Panc1 (cell line): ENCODE measurements around the gene PML. TPM values are rescaled to one million over a fixed set of nuclear protein-coding genes. Genes with fewer than 3 reads are reported as not detected.

Source experiments
- ATAC-seq: fragments of 200-7000 bp; cut with Tn5 transposase; 2 replicates; pipeline ENCODE4 v1.9.1; 2020; ENCODE audit warnings: mild to moderate bottlenecking, moderate library complexity
- BruUV-seq: library from RNA; stranded (reverse); fragments of 400-500 nt; replicated peaks from 2 replicates; lab custom pipeline; 2021; lab: Mats Ljungman, UMichigan
- CTCF ChIA-PET: fragments of 300-600 bp; sonication (Branson Sonifier 250); formaldehyde crosslinking; loops from one replicate; lab custom pipeline; 2022; ENCODE audit warnings: antibody characterized with exemption; lab: Charles Lee
- POLR2A ChIA-PET: fragments of 300-600 bp; sonication (Branson Sonifier 250); formaldehyde crosslinking; loops from one replicate; lab custom pipeline; 2022; ENCODE audit warnings: antibody characterized with exemption; lab: Charles Lee
- DNase-seq: peaks from one replicate; pipeline ENCODE4 v3.0.0-alpha.2; 2010; ENCODE audit warnings: low read depth, low spot score
- H3K27ac ChIP-seq: 2 replicates; pipeline ENCODE4 v1.5.1; 2011; ENCODE audit warnings: mild to moderate bottlenecking, low read length, inconsistent platforms
- H3K27me3 ChIP-seq: fragments of 200-500 bp; sonication (Bioruptor generic); 2 replicates; pipeline ENCODE4 v1.6.0; 2014; ENCODE audit warnings: low read length, inconsistent platforms; ENCODE audit not compliant: control insufficient read depth, insufficient read depth
- H3K36me3 ChIP-seq: fragments of 200-500 bp; sonication (Bioruptor generic); 2 replicates; pipeline ENCODE4 v1.5.1; 2014; ENCODE audit warnings: inconsistent platforms, mild to moderate bottlenecking, low read length, moderate library complexity; ENCODE audit not compliant: control insufficient read depth, insufficient read depth
- H3K4me1 ChIP-seq: 2 replicates; pipeline ENCODE4 v1.5.1; 2011; ENCODE audit warnings: inconsistent platforms, mild to moderate bottlenecking, low read length, moderate library complexity; ENCODE audit not compliant: control insufficient read depth, insufficient read depth
- H3K4me3 ChIP-seq, 2 experiments: 2 replicates each; pipeline ENCODE4 v1.5.1; 2011 to 2012; ENCODE audit warnings: low read depth in 2 of 2, low read length in 2 of 2, mild to moderate bottlenecking in 2 of 2, inconsistent platforms in 1 of 2, moderate library complexity in 1 of 2
- H3K9me3 ChIP-seq: fragments of 200-500 bp; sonication (Bioruptor generic); 2 replicates; pipeline ENCODE4 v1.5.1; 2014; ENCODE audit warnings: low read depth, mild to moderate bottlenecking, inconsistent platforms, low read length, moderate library complexity; ENCODE audit not compliant: control insufficient read depth, insufficient read depth
- POLR2AphosphoS5 ChIP-seq: IDR thresholded peaks from 2 replicates; pipeline ENCODE4 v1.6.1; 2012; ENCODE audit warnings: mild to moderate bottlenecking, low read depth, low read length, moderate library complexity
- SIN3A ChIP-seq: IDR thresholded peaks from 2 replicates; pipeline ENCODE4 v1.6.1; 2012; ENCODE audit warnings: low read depth, mild to moderate bottlenecking, low read length, moderate library complexity, borderline replicate concordance; ENCODE audit not compliant: insufficient read depth
- TCF7L2 ChIP-seq: IDR thresholded peaks from 2 replicates; pipeline ENCODE4 v1.6.1; 2011; ENCODE audit warnings: mild to moderate bottlenecking, low read depth, low read length, inconsistent platforms
- in situ Hi-C: cut with HindIII; loops from 2 replicates; pipeline ENCODE4 v1.10.0; 2016; ENCODE audit warnings: low sequenced_read_pairs, low pct_unique_long_range_greater_than_20kb
- intact Hi-C: fragments of 100-400 bp; cut with micrococcal nuclease; formaldehyde crosslinking; loops from one replicate; pipeline ENCODE4 v1.10.0; 2022; ENCODE audit not compliant: unreplicated experiment
- total RNA-seq: library from RNA; stranded (reverse); gene quantifications from one replicate; pipeline ENCODE4 v1.2.1, GENCODE V29; 2021; ENCODE audit not compliant: unreplicated experiment
- TF ChIP-seq, protein P1 (sequence below): fragments of 450-650 bp; IDR thresholded peaks from 2 replicates; pipeline ENCODE4 v1.5.1; 2017; ENCODE audit warnings: mild to moderate bottlenecking
- TF ChIP-seq, protein P2 (sequence below), 2 experiments: IDR thresholded peaks; 2 replicates each; pipeline ENCODE4 v1.6.1; 2011 to 2012; ENCODE audit warnings: low read depth in 2 of 2, control low read depth in 1 of 2, low read length in 1 of 2, mild to moderate bottlenecking in 1 of 2, moderate library complexity in 1 of 2; ENCODE audit not compliant: insufficient read depth in 1 of 2

Gene PML
- total RNA-seq, 1 experiment from 2014 or later, result 52.2 TPM

DNA sequence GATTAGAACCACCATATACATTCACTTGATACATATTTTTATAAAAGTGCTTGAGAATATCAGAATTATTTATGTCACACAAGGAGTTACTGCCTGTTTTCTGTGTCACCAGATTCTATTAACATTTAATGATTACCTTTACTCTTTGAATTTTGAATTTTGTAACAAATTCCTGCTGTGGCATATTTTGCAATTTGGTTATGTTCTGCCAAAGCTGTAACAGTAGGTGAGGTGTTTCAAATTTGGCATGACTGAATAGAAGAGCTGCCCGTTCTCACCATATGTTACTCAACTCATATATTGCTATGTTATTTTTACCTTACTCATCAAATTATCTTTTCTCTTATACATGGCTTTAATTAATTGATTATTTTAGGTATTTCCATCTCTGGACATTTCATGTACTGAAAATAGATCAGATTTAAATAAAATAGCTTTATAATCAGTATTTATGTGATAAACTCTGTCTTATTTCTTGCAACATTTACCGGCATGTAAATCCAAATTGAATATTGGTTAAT is 18.9 kb downstream of the PML start:
- no peak overlapping the region for H3K4me3 ChIP-seq
- no peak for DNase-seq
- intact Hi-C loops (no loop called here), in situ Hi-C loops (no loop called here)
- ChIA-PET CTCF (no interaction called here), POLR2A (no interaction called here)
- BruUV-seq, result no TSS peak
- TF ChIP-seq, protein P1, sequence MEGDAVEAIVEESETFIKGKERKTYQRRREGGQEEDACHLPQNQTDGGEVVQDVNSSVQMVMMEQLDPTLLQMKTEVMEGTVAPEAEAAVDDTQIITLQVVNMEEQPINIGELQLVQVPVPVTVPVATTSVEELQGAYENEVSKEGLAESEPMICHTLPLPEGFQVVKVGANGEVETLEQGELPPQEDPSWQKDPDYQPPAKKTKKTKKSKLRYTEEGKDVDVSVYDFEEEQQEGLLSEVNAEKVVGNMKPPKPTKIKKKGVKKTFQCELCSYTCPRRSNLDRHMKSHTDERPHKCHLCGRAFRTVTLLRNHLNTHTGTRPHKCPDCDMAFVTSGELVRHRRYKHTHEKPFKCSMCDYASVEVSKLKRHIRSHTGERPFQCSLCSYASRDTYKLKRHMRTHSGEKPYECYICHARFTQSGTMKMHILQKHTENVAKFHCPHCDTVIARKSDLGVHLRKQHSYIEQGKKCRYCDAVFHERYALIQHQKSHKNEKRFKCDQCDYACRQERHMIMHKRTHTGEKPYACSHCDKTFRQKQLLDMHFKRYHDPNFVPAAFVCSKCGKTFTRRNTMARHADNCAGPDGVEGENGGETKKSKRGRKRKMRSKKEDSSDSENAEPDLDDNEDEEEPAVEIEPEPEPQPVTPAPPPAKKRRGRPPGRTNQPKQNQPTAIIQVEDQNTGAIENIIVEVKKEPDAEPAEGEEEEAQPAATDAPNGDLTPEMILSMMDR, result no peak
- no peak for TF ChIP-seq TCF7L2
- TF ChIP-seq, protein P2, sequence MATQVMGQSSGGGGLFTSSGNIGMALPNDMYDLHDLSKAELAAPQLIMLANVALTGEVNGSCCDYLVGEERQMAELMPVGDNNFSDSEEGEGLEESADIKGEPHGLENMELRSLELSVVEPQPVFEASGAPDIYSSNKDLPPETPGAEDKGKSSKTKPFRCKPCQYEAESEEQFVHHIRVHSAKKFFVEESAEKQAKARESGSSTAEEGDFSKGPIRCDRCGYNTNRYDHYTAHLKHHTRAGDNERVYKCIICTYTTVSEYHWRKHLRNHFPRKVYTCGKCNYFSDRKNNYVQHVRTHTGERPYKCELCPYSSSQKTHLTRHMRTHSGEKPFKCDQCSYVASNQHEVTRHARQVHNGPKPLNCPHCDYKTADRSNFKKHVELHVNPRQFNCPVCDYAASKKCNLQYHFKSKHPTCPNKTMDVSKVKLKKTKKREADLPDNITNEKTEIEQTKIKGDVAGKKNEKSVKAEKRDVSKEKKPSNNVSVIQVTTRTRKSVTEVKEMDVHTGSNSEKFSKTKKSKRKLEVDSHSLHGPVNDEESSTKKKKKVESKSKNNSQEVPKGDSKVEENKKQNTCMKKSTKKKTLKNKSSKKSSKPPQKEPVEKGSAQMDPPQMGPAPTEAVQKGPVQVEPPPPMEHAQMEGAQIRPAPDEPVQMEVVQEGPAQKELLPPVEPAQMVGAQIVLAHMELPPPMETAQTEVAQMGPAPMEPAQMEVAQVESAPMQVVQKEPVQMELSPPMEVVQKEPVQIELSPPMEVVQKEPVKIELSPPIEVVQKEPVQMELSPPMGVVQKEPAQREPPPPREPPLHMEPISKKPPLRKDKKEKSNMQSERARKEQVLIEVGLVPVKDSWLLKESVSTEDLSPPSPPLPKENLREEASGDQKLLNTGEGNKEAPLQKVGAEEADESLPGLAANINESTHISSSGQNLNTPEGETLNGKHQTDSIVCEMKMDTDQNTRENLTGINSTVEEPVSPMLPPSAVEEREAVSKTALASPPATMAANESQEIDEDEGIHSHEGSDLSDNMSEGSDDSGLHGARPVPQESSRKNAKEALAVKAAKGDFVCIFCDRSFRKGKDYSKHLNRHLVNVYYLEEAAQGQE (IDR thresholded peaks at IDR 0.05; ENCODE audit: insufficient read depth in 1 of 2, low read depth in 2 of 2, low read length in 1 of 2), result no peak
- TF ChIP-seq SIN3A, result no peak
- TF ChIP-seq POLR2AphosphoS5, result no peak
- no peaks in the 10 kb centered on the region for H3K27me3 ChIP-seq
- H3K4me1 ChIP-seq, result peaks cover 6% of the 10 kb centered on the region; the same call in 1 of the 2 replicates
- H3K9me3 ChIP-seq, result no peaks in the 10 kb centered on the region
- H3K27ac ChIP-seq, result no peak overlapping the region
- ATAC-seq, result no peak
- H3K36me3 ChIP-seq, result no peaks in the 10 kb centered on the region

DNA sequence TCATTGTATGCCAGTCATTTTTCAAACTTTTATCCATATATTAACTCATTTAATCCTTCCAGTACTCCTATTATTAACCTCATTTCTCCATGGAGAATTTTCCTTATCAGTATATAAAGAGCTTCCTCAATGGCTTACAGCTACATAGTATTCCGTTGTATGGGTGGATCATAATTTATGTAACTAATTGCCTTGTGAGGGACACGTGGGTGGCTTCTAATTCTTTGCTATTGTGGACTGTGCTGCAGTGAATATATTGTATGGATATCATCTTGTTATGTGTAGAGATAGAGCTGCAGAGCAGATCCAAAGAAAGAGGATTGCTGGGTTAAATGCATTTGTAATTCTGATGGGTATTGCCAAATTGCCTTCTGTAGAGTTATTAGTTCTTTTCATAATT is 25.2 kb downstream of the PML start:
- ATAC-seq (no peak), DNase-seq (no peak)
- peaks cover 2% of the 10 kb centered on the region; the same call in 1 of the 2 replicates for H3K36me3 ChIP-seq
- in situ Hi-C loops (no loop called here), intact Hi-C loops (no loop called here)
- H3K4me1 ChIP-seq, result no peaks in the 10 kb centered on the region
- ChIA-PET POLR2A (interaction anchor here (1.1 kb wide), 1 partner anchor 20 kb away, joined by 10 read pairs; no protein-coding TSS in a partner anchor), CTCF (no interaction called here)
- no peak overlapping the region for H3K4me3 ChIP-seq
- no TSS peak for BruUV-seq
- no peaks in the 10 kb centered on the region for H3K9me3 ChIP-seq
- H3K27me3 ChIP-seq, result no peaks in the 10 kb centered on the region
- TF ChIP-seq, protein P2 (IDR thresholded peaks at IDR 0.05; ENCODE audit: insufficient read depth in 1 of 2, low read depth in 2 of 2, low read length in 1 of 2), result no peak
- no peak for TF ChIP-seq TCF7L2
- no peak overlapping the region for H3K27ac ChIP-seq
